Measurements from ENCODE around the gene SUPT4H1.
"Not testable (repeated sequence)": the region's sequence is repeated elsewhere in the genome, so short reads cannot be mapped to it uniquely, and the experiment has no call there.

The SUPT4H1 gene

GRCh38 chr17:58363457-58364185, 11.6 kb upstream of the SUPT4H1 start:
- DNase-seq (ENCODE audit: low read depth): no peak

DNA sequence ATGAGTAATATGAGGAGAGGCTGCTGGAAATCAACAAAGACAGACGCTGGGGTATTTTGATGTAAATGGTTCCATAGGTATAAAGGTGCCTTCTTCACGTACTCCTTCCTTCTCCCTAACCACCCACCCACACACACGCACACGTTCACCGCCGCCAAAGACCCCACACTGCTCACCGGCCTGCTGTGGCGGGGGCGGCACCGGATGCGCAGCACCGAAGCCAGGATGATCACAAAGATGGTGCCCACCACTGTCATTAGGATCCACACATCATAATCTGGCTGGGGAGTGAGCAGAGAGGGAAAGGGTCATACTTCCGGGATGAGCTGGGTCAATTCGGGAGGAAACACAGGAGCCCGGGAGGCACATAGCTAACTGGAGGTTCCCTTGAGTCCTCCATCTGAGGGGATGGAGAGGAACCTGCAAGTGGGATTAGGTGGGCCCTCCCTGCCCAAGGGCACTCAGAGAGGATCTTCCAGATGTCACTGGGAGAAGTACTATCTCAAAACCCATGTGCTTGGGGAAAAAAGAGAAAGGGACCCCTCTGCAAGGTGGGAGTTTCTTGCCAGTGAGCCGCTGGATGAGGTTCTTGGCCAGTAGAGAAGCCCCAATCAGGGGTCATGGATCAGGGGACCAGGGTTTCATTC, 10.5 kb upstream of the SUPT4H1 start:
- DNase-seq (ENCODE audit: low read depth): no peak

DNA sequence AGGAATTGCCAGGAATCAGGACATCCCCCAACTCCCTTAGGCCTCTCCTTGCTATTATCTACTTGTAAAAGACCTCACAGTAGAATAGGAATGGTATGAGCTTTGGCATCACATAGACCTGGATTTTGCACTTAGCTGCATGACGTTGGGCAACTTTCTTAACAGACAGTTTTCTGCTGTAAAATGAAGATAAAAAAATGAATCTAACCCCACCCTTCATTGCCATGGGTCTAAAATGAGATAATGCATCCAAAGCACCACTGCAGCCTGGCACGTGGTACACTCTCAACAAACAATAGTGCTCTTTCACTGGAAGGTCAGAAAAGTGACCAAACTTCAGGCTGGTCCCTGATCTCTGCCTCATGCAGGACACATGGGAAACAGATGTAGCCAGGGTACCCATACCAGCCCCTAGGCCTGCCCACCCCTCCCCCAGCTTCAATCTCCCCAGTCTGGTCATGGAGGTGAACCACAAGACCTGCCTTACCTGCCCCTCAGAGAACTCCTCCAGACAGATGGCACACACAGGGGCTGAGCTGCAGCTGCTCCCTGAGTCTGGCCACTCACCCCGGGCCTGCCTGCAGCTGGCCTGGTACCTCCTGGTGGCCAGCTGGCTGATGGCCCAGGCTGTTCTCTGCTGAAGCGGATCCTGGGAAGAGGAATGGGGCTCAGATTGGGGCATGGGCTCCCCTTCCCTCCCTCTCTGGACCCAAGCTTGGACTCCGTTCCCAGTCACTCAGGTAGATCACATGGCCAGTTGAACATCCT, 8.5 kb upstream of the SUPT4H1 start:
- no peak for DNase-seq (ENCODE audit: low read depth)

- no peak for DNase-seq (ENCODE audit: low read depth)
These were observed 6.6 kb upstream of the SUPT4H1 start for GRCh38 chr17:58358408-58359172.

DNA sequence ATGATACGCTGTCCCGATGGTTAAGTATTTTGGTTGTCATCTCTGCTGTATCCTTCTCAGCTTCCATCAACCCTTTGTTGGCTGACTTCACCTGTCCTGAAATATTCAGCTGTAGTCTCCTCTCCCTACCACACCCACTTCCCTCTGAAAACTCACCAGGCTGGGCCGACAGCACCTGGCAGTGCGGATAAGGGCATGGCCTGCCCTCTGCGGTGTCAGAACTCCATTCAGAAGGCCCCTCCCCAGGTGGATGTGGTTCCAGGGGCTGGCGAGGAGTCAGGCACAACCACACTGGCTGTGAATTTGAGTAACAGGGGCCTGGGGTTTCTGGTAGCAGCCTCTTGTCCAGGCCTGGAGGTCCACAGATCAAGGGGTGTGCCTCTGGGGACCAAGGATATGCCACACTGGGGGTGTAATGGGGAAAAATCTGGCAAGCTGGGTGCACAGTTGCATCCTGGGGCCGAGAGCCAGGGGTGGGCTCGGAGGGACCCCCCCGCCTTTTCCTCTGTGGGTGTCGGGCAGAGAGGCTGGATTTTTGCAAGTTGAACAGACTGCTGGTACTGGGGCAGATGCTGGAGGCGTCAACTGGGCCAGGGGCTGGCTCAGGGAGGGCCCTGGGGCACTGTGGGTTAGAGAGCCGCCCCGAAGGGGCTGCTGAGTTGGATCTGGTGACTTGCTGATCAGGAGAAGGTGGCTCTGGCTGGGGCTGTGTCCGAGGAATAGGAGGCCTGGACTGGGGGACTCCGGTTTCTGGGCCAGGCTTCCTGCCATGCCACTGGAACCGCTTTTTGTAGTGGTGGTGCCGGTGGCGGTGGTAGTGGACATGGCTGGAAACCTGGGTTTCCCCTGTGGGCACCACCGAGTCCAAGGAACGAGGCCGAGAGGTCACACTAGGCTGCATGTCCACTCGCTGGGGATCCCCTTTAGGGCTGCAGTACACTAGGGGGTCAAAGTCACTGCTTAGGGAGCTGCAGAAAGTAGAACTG, 5.6 kb upstream of the SUPT4H1 start:
- DNase-seq (ENCODE audit: low read depth): no peak

DNA sequence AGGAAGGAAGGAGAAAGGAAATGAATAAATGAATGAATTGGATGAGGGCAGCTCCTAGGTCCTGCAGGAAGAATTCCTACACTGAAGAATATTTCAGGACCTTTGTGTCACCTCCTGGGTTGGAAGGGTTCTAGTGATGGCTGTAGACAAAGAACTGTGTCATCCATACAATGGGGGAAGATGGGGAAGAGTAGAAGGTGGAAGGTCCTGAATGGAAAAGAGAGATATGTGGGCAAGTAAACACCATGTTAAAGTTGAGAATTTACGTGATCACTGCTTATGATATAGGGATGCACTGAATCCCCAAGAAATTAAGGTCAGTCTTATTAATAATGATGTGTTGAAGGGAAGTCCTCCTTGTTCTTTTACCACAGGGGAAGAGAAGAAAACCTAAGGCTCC, 4.2 kb upstream of the SUPT4H1 start:
- no peak for DNase-seq (ENCODE audit: low read depth)

DNA sequence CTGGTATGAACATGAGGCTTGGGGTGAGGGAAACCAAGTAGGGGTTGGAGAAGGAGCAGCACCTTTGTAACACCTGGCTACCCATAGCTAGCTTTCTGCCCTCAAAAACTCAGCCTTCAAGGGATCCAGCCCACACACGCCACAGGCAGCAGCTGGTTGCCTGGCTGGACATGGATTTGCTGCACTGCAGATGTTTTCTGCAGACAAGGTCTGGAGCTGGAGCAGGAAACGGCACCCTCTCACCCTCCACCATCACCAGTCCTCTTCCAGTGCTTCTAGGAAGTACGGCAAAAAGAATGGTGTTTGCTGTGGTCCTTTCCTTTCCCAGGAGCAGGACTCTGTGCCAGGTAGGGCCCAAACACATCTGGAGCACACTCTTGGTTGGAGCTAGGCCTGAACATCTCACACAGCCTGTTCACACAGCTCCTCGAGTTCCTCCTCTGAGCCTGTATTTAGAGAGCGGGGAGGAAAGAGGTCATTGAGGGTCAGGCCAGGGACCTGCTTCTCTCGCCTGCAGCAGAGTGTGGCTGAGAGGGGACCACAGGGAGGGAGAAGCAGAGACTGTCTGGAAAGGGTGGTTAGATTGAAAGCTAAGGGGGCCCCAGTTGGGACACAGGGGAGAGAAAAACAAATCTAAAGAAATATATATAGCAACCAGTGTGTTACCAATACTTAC, 2.7 kb upstream of the SUPT4H1 start:
- DNase-seq (ENCODE audit: low read depth): no peak

DNA sequence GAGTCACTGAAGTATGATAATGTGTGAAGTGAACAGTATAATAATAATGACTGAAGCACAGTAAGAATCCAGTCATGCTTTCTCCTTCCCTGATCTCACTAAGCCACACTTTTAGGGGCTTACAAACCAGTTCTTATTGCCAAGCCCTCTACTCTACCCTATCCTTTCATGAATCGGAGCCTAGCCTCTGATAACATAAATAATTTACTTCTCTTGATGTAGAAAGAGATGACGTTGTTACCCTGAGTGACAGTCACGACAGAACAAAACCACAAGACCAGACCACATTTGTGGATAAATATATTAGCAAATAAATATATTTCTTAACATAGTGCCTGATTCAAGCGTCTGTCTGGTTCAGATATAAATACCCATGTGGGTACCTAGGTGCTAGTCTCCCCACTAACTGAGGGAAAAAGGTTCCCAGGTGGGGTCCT, 1.4 kb upstream of the SUPT4H1 start:
- no peak for DNase-seq (ENCODE audit: low read depth)

- DNase-seq (ENCODE audit: low read depth): no peak
These were observed 791 bp upstream of the SUPT4H1 start for GRCh38 chr17:58352596-58353388.

DNA sequence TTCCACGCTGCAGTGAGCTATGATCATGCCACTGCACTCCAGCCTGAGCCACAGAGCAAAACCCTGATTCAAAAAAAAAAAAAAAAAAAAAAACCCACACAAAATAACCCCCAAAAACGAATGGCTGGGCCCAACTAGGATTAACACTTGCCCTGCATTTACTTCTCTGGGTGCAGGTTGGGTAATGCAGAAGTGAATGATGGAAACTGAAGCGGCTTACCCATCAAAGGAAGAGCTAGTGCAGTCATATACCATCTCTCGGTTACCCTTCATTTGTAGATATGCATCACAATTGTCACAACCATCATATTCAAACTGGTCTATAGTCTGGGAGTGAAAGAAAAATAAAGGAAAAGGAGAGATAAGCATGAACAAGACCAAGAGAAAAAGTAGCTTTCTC, 819 bp downstream of the SUPT4H1 start:
- no peak for DNase-seq (ENCODE audit: low read depth)

DNA sequence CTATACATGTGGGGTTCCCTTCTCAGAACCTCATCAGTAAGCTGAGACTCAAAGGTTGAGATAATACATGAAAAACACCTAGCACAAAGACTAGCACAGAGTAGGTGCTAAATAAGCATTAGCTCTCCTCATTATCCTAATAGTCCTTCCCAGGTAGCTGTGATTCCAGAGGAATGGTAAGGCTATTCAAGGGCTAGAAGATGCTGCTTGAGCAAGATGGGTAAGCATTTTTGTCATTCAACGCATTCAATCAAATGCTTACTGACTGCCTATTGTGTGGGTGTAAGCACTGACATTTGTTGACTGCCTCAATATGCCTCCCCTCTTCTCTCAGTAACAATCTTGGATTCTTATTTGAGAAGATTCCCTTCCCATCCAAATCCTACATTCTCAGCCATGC, 4.0 kb downstream of the SUPT4H1 start:
- DNase-seq (ENCODE audit: low read depth): no peak

GRCh38 chr17:58345500-58345899, 6.5 kb downstream of the SUPT4H1 start:
- no peak for DNase-seq (ENCODE audit: low read depth)

DNA sequence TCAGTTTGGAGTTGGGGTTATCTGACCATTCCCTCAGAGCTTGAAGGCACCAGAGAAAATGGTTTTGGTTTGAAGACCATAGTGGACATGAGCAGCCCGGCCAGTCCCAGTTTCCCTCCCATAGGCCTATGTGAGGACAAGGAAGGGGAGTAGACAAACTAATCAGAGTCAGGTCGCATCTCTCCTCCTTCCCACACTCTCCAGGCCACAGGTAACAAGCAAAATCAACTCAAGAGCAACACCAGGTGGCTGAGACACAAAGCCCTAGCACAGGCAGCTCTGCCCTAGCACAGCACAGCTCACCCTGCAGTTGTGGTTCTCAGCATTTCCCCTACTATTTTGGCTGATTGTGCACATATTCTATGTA, 7.2 kb downstream of the SUPT4H1 start:
- DNase-seq (ENCODE audit: low read depth): peak; percentile 64

GRCh38 chr17:58344047-58344790, 7.8 kb downstream of the SUPT4H1 start:
- peak; percentile 86 for DNase-seq (ENCODE audit: low read depth)

DNA sequence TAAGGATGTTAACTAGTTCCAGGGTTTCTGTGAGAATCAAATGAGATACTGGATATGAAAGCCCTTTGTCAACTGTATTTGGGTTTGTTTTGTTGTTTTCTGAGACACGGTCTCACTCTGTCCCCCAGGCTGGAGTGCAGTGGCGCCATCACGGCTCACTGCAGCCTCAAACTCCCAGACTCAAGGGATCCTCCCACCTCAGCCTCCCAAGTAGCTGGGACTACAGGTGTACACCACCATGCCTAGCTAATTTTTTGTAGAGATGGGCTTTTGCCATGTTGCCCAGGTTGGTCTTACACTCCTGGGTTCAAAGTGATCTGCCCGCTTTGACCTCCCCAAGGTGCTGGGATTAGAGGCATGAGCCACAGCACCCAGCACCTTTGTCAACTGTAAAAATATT, 8.9 kb downstream of the SUPT4H1 start:
- DNase-seq (ENCODE audit: low read depth): no peak

DNA sequence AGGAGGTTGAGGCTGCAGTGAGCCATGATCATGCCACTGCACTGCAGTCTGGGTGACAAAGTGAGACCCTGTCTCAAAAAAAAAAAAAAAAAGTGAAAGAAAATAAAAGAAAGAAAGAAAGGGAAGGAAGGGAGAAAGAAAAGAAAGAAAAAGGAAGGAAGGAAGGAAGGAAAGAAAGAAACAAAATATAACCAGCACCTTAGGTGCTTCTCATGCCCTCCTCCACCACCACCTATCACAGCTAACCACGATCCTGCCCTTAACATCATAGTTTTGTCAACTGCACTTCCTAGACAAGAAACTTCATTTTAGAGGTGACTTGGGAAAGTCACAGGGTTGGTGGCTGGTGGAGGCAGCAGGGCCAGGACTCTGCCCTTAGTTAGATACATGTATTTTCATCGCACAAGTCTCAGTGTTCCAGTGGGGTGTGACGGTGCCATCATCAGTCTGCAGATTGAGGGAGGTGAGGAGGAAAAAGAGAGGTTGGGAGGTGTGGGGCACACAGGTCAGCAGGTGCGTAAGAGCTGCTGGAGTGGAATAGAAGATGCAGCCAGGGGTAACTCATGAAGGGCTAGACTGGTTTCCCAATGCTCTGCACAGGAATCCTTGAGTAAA, 10.0 kb downstream of the SUPT4H1 start:
- no peak for DNase-seq (ENCODE audit: low read depth)

DNA sequence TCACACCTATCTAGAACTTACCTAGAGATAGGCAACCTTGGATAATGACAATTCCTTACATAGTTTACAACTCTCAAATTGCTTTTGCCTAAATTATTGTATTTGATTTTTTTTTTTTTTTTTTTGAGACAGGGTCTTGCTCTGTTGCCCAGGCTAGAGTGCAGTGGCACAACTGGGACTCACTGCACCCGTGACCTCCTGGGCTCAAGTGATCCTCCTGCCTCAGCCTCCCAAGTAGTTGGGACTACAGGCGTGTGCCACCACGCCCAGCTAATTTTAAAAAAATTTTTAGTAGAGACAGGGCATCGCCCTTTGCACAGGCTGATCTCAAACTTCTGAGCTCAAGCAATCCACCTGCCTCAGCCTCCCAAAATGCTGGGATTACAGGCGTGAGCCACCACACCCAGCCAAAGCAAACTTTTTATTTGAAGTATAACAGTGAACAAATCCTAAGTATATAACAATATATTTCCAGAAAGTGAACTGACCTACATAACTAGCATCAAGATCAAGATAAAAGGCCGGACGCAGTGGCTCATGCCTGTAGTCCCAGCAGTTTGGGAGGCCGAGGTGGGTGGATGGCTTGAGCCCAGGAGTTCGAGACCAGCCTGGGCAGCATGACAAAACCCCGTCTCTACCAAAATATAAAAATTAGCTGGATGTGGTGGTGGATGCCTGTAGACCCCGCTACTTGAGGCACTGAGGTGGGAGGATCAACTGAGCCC, 10.7 kb downstream of the SUPT4H1 start:
- not testable (repeated sequence) for DNase-seq (ENCODE audit: low read depth)

- no peak for DNase-seq (ENCODE audit: low read depth)
These were observed 11.6 kb downstream of the SUPT4H1 start for GRCh38 chr17:58340405-58340876.
